CD8-positive, alpha-beta memory T cell (primary cell): ENCODE measurements around the gene BICRAL. TPM values are rescaled to one million over a fixed set of nuclear protein-coding genes. Genes with fewer than 3 reads are reported as not detected.
"Not testable (repeated sequence)": the region's sequence is repeated elsewhere in the genome, so short reads cannot be mapped to it uniquely, and the experiment has no call there.

ENCODE experiments used
- CTCF ChIA-PET: fragments of 350-600 bp; sonication (Branson Sonifier 250); formaldehyde crosslinking; loops from one replicate; lab custom pipeline; 2021; ENCODE audit warnings: antibody characterized with exemption; lab: Charles Lee
- POLR2A ChIA-PET: fragments of 350-600 bp; sonication (Branson Sonifier 250); formaldehyde crosslinking; loops from one replicate; lab custom pipeline; 2021; ENCODE audit warnings: antibody characterized with exemption; lab: Charles Lee
- DNase-seq, 5 donors: peaks; one replicate each; pipeline versions ENCODE4 v3.0.0 to v3.0.0-alpha.2; 2020 to 2022; ENCODE audit warnings: mixed read lengths in 1 of 5
- H3K27ac ChIP-seq: one replicate; pipeline ENCODE4 v1.7.0; 2013; ENCODE audit warnings: low read depth, mild to moderate bottlenecking, low read length, moderate library complexity
- H3K27me3 ChIP-seq: 2 replicates; pipeline ENCODE4 v1.7.0; 2013; ENCODE audit warnings: low read length, mild to moderate bottlenecking; ENCODE audit not compliant: insufficient read depth, poor library complexity, severe bottlenecking
- H3K36me3 ChIP-seq: 2 replicates; pipeline ENCODE4 v1.7.0; 2013; ENCODE audit warnings: mild to moderate bottlenecking, low read length, moderate library complexity; ENCODE audit not compliant: insufficient read depth
- H3K4me1 ChIP-seq: 2 replicates; pipeline ENCODE4 v1.7.0; 2013; ENCODE audit warnings: mild to moderate bottlenecking, low read length, moderate library complexity; ENCODE audit not compliant: insufficient read depth
- H3K4me3 ChIP-seq: 2 replicates; pipeline ENCODE4 v1.7.0; 2013; ENCODE audit warnings: mild to moderate bottlenecking, low read length
- H3K9me3 ChIP-seq: 2 replicates; pipeline ENCODE4 v1.7.0; 2013; ENCODE audit warnings: mild to moderate bottlenecking, low read length
- H3K27ac Mint-ChIP-seq, 8 donors: one replicate each; pipeline ENCODE4 v1.8.0; 2020 to 2021; ENCODE audit warnings: mixed read lengths in 8 of 8, mild to moderate bottlenecking in 6 of 8, inconsistent platforms in 3 of 8, moderate library complexity in 3 of 8
- H3K27me3 Mint-ChIP-seq, 2 donors: one replicate each; pipeline ENCODE4 v1.8.0; 2020 to 2021; ENCODE audit warnings: mixed read lengths in 2 of 2, mild to moderate bottlenecking in 1 of 2, moderate library complexity in 1 of 2
- H3K36me3 Mint-ChIP-seq, 3 donors: one replicate each; pipeline ENCODE4 v1.8.0; 2020 to 2021; ENCODE audit warnings: mixed read lengths in 3 of 3, inconsistent platforms in 1 of 3, mild to moderate bottlenecking in 1 of 3
- H3K4me1 Mint-ChIP-seq, 3 donors: one replicate each; pipeline ENCODE4 v1.8.0; 2020 to 2021; ENCODE audit warnings: mixed read lengths in 3 of 3, inconsistent platforms in 1 of 3, mild to moderate bottlenecking in 1 of 3
- H3K4me3 Mint-ChIP-seq, 7 donors: one replicate each; pipeline ENCODE4 v1.8.0; 2020 to 2021; ENCODE audit warnings: mixed read lengths in 7 of 7, mild to moderate bottlenecking in 6 of 7, moderate library complexity in 4 of 7, inconsistent platforms in 2 of 7
- H3K9me3 Mint-ChIP-seq, 5 donors: one replicate each; pipeline ENCODE4 v1.8.0; 2020 to 2022; ENCODE audit warnings: mixed read lengths in 5 of 5, mild to moderate bottlenecking in 3 of 5, moderate library complexity in 2 of 5, inconsistent platforms in 1 of 5
- polyA plus RNA-seq: library from polyadenylated mRNA; unstranded; fragments of 300-500 nt; fragmentation: Illumina TruSeq; gene quantifications from one replicate; pipeline ENCODE4 v1.2.3, GENCODE V29; 2021
- total RNA-seq, 2 experiments: library from RNA; stranded (reverse); gene quantifications; one replicate each; pipeline ENCODE4 v1.2.3, GENCODE V29; 2021

BICRAL gene
- total and polyA plus RNA-seq, 3 experiments from 2014 or later, result 6.8 to 16.8 (median 15.9) TPM

DNA sequence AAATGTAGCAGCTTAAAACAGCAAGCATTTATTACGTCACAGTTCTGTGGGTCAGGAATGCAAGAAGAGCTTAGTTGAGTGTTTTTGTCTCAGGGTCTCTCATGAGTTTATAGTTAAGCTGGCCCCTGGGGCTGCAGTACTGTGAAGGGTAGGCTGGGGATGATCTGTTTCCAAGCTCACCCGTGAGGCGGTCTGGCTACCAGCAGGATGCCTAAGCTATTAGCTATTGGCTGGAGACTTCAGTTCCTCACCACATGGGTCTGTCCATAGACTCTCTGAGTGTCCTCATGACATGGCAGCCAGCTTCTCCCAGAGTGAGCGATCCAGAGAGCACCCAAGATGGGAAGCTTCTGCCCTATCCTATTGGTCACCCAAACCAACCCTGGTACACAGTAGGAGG is 12.8 kb upstream of the BICRAL start:
- POLR2A ChIA-PET, result interaction anchor here (0.6 to 8.4 kb wide), 3 partner anchors 14 to 95 kb away, joined by 3 to 372 read pairs (median 281); partner anchors contain the start of genes BICRAL and TBCC
- Histone ChIP-seq H3K4me1 (peaks cover 46% of the 10 kb centered on the region), H3K36me3 (no peaks in the 10 kb centered on the region)

DNA sequence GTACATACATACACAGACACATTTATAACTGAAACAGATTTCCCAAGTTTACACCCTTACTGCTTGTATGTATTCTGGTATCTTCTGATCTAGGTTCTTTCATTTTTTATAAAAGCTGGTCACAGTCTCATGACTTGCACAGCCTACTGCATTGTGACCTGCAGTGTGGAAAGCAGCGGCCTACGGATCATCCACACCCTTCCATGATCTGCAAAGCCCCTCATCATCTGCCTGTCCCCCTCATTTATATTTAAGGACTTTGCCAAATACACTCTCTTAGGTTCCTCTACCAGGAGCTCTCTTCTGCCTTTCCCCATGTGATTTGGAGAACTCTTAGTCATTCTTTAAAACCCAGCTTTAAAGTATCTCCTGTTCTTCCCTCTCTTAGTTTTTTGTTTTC is 12.0 kb upstream of the BICRAL start:
- Histone ChIP-seq H3K4me1 (peaks cover 54% of the 10 kb centered on the region), H3K4me3 (no peak overlapping the region), H3K36me3 (no peaks in the 10 kb centered on the region), H3K27ac (no peak overlapping the region), H3K27me3 (no peaks in the 10 kb centered on the region), H3K9me3 (no peaks in the 10 kb centered on the region)
- peaks cover 0 to 3% (median 0%) of the 10 kb centered on the region in 5 donors for H3K9me3 Mint-ChIP-seq
- H3K4me1 Mint-ChIP-seq, result peaks cover 63 to 86% (median 80%) of the 10 kb centered on the region in 3 donors
- ChIA-PET POLR2A (interaction anchor here (0.7 to 8.4 kb wide), 4 partner anchors 13 to 110 kb away, joined by 3 to 372 read pairs (median 144); partner anchors contain the start of genes BICRAL, RPL7L1 and TBCC), CTCF (interaction anchor here (0.6 to 4.1 kb wide), 10 partner anchors 8 to 110 kb away, joined by 3 to 48 read pairs (median 4); partner anchors contain the start of genes BICRAL, RPL7L1 and TBCC)
- peak overlapping the region; percentile 93 to 100 (median 98) for H3K27ac Mint-ChIP-seq
- peak overlapping the region in 4 of 7 donors; percentile 7 to 81 (median 37) for H3K4me3 Mint-ChIP-seq
- peaks cover 0 to 12% (median 8%) of the 10 kb centered on the region in 3 donors for H3K36me3 Mint-ChIP-seq
- no peak for DNase-seq
- no peaks in the 10 kb centered on the region for H3K27me3 Mint-ChIP-seq

More for the DNA sequence above, 12.8 kb upstream of the BICRAL start:
- peaks cover 0 to 3% (median 0%) of the 10 kb centered on the region in 5 donors for H3K9me3 Mint-ChIP-seq
- no peak for DNase-seq
- Histone ChIP-seq H3K27me3 (no peaks in the 10 kb centered on the region), H3K4me3 (no peak overlapping the region), H3K9me3 (no peaks in the 10 kb centered on the region), H3K27ac (no peak overlapping the region)
- H3K27ac Mint-ChIP-seq, result peak overlapping the region in 7 of 8 donors; percentile 4 to 100 (median 93)
- H3K4me1 Mint-ChIP-seq, result peaks cover 55 to 79% (median 72%) of the 10 kb centered on the region in 3 donors
- no peaks in the 10 kb centered on the region for H3K27me3 Mint-ChIP-seq
- peaks cover 0 to 12% (median 8%) of the 10 kb centered on the region in 3 donors for H3K36me3 Mint-ChIP-seq
- CTCF ChIA-PET, result interaction anchor here (1.0 to 4.1 kb wide), 5 partner anchors 13 to 110 kb away, joined by 3 to 48 read pairs (median 4); partner anchors contain the start of genes RPL7L1 and TBCC
- H3K4me3 Mint-ChIP-seq, result no peak overlapping the region

- Mint-ChIP-seq H3K4me3 (peak overlapping the region; percentile 74 to 88 (median 81)), H3K4me1 (peaks cover 67 to 85% (median 82%) of the 10 kb centered on the region in 3 donors), H3K27me3 (no peaks in the 10 kb centered on the region), H3K36me3 (peaks cover 0 to 8% (median 7%) of the 10 kb centered on the region in 3 donors), H3K9me3 (peaks cover 0 to 3% (median 0%) of the 10 kb centered on the region in 5 donors), H3K27ac (peak overlapping the region; percentile 96 to 100 (median 99))
- H3K4me3 ChIP-seq, result peak overlapping the region; percentile 35
- POLR2A ChIA-PET, result interaction anchor here (0.6 to 8.4 kb wide), 18 partner anchors 11 to 846 kb away, joined by 3 to 372 read pairs (median 4); partner anchors contain the start of genes BICRAL, CNPY3, PEX6 and RPL7L1
- no peaks in the 10 kb centered on the region for H3K27me3 ChIP-seq
- peaks cover 66% of the 10 kb centered on the region for H3K4me1 ChIP-seq
- CTCF ChIA-PET, result interaction anchor here (0.8 to 4.1 kb wide), 11 partner anchors 10 to 110 kb away, joined by 3 to 48 read pairs (median 4); partner anchors contain the start of genes BICRAL and TBCC
- peak overlapping the region; percentile 67 for H3K27ac ChIP-seq
- no peaks in the 10 kb centered on the region for H3K9me3 ChIP-seq
- peak in 2 of 5 donors; percentile 20 to 72 for DNase-seq
- no peaks in the 10 kb centered on the region for H3K36me3 ChIP-seq
Measured at GRCh38 chr6:42771741-42772100, 10.1 kb upstream of the BICRAL start.

DNA sequence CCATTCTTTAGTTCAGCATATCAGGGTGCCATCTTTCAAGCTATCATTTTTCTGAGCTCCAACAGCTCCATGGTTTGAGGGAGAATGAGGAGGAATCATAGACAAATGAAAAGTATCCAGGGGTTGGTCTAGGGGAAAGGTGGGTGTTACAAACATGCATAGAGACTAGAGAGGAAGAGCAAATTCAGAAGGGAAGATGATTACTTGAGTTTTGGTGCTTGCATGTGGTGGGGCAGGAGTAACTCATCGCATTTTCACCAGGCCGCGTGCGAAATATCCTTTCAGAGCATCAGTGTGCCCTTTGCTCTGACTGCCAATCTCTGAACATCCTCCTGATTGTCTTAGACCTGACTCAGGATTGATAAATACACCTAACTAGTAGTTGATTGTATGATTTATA is 7.7 kb upstream of the BICRAL start:
- H3K27me3 Mint-ChIP-seq, result no peaks in the 10 kb centered on the region
- peaks cover 83% of the 10 kb centered on the region for H3K4me1 ChIP-seq
- no peak overlapping the region for H3K27ac ChIP-seq
- peak in 1 of 5 donors; percentile 57 for DNase-seq
- peaks cover 0 to 3% (median 0%) of the 10 kb centered on the region in 5 donors for H3K9me3 Mint-ChIP-seq
- H3K36me3 ChIP-seq, result no peaks in the 10 kb centered on the region
- POLR2A ChIA-PET, result interaction anchor here (8.4 kb wide), 1 partner anchor 9 kb away, joined by 372 read pairs; the partner anchor contains the start of gene BICRAL
- H3K4me3 ChIP-seq, result peak overlapping the region; percentile 24
- no peaks in the 10 kb centered on the region for H3K27me3 ChIP-seq
- H3K9me3 ChIP-seq, result no peaks in the 10 kb centered on the region
- H3K27ac Mint-ChIP-seq, result peak overlapping the region; percentile 89 to 100 (median 98)
- CTCF ChIA-PET, result no interaction called here
- H3K4me3 Mint-ChIP-seq, result peak overlapping the region; percentile 75 to 90 (median 83)
- H3K4me1 Mint-ChIP-seq, result peaks cover 67 to 88% (median 83%) of the 10 kb centered on the region in 3 donors
- peaks cover 0 to 7% (median 3%) of the 10 kb centered on the region in 3 donors for H3K36me3 Mint-ChIP-seq

- peak overlapping the region; percentile 33 for H3K4me3 ChIP-seq
- not testable (repeated sequence) for H3K27me3 Mint-ChIP-seq, H3K9me3 Mint-ChIP-seq, H3K36me3 ChIP-seq, H3K27me3 ChIP-seq, H3K9me3 ChIP-seq, H3K36me3 Mint-ChIP-seq
- peak overlapping the region; percentile 7 for H3K27ac ChIP-seq
- peaks cover 62 to 88% (median 84%) of the 10 kb centered on the region in 3 donors for H3K4me1 Mint-ChIP-seq
- peak overlapping the region; percentile 69 to 90 (median 83) for H3K4me3 Mint-ChIP-seq
- ChIA-PET POLR2A (interaction anchor here (0.6 to 8.4 kb wide), 6 partner anchors 8 to 324 kb away, joined by 3 to 372 read pairs (median 5); partner anchors contain the start of genes BICRAL and TBCC), CTCF (interaction anchor here (0.6 to 1.4 kb wide), 3 partner anchors 28 to 102 kb away, joined by 3 to 7 read pairs (median 4); no protein-coding TSS in a partner anchor)
- H3K4me1 ChIP-seq, result peaks cover 83% of the 10 kb centered on the region
- DNase-seq, result peak in 4 of 5 donors; percentile 11 to 68 (median 64)
- H3K27ac Mint-ChIP-seq, result peak overlapping the region; percentile 89 to 100 (median 98)
Measured at GRCh38 chr6:42774821-42775487, 6.9 kb upstream of the BICRAL start.

DNA sequence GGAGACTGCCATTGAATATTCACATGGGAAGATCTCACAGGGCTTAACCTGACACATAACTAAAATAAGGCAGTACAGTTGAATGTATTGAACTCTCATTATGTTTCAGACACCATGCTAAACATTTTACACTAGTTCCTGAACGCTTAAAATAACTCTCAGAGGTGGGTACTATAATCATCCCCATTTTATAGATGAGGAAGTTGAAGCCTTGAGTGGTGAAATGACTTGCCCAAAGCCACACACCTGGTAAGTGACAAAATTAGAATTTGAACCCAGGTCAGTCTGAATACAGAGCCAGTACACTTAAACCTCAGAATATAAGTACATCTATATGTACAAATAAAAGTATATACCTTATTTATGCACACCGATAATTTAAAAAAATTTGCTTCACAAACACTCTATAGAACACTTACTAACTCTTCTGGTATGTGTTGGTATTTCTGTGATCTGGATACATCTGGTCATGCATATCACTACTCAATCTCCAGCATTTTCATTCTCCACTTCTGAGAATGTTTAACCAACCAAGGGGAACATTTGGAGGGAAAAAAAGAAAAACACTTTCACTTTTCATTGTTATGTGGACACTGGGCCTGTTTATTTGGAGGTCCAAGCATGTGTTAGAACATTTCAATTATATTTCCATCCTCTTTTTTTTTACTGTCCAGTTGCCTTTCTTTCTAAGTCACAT is 4.6 kb upstream of the BICRAL start:
- no peaks in the 10 kb centered on the region for H3K27me3 ChIP-seq
- H3K36me3 Mint-ChIP-seq, result peaks cover 0 to 13% (median 3%) of the 10 kb centered on the region in 3 donors
- ChIA-PET POLR2A (interaction anchor here (1.4 kb wide), 1 partner anchor 31 kb away, joined by 5 read pairs; the partner anchor contains the start of gene TBCC), CTCF (no interaction called here)
- peak overlapping the region in 7 of 8 donors; percentile 62 to 87 (median 84) for H3K27ac Mint-ChIP-seq
- peaks cover 0 to 2% of the 10 kb centered on the region in 2 donors for H3K27me3 Mint-ChIP-seq
- DNase-seq, result no peak
- H3K27ac ChIP-seq, result no peak overlapping the region
- peaks cover 78% of the 10 kb centered on the region for H3K4me1 ChIP-seq
- H3K4me1 Mint-ChIP-seq, result peaks cover 57 to 80% (median 80%) of the 10 kb centered on the region in 3 donors
- H3K4me3 ChIP-seq, result no peak overlapping the region
- H3K36me3 ChIP-seq, result no peaks in the 10 kb centered on the region
- no peaks in the 10 kb centered on the region for H3K9me3 ChIP-seq
- H3K9me3 Mint-ChIP-seq, result no peaks in the 10 kb centered on the region
- peak overlapping the region in 5 of 7 donors; percentile 13 to 62 (median 30) for H3K4me3 Mint-ChIP-seq

- DNase-seq, result no peak
- peaks cover 51 to 73% (median 73%) of the 10 kb centered on the region in 3 donors for H3K4me1 Mint-ChIP-seq
- H3K4me3 Mint-ChIP-seq, result peak overlapping the region in 2 of 7 donors; percentile 51 to 86
- no peak overlapping the region for H3K27ac ChIP-seq
- no peaks in the 10 kb centered on the region for H3K27me3 ChIP-seq
- no peaks in the 10 kb centered on the region for H3K36me3 ChIP-seq
- CTCF ChIA-PET, result interaction anchor here (1.1 kb wide), 1 partner anchor 29 kb away, joined by 3 read pairs; no protein-coding TSS in a partner anchor
- peaks cover 0 to 4% of the 10 kb centered on the region in 2 donors for H3K27me3 Mint-ChIP-seq
- POLR2A ChIA-PET, result no interaction called here
- H3K4me3 ChIP-seq, result no peak overlapping the region
- H3K27ac Mint-ChIP-seq, result peak overlapping the region in 4 of 8 donors; percentile 26 to 79 (median 70)
- no peaks in the 10 kb centered on the region for H3K9me3 Mint-ChIP-seq
- H3K4me1 ChIP-seq, result peaks cover 70% of the 10 kb centered on the region
- H3K9me3 ChIP-seq, result no peaks in the 10 kb centered on the region
- H3K36me3 Mint-ChIP-seq, result peaks cover 0 to 16% (median 3%) of the 10 kb centered on the region in 3 donors
Measured at GRCh38 chr6:42778122-42778521, 3.7 kb upstream of the BICRAL start.
